ENCODE measurements around the gene GINS3. TPM values are rescaled to one million over a fixed set of nuclear protein-coding genes. Genes with fewer than 3 reads are reported as not detected.
"Not testable (repeated sequence)": the region's sequence is repeated elsewhere in the genome, so short reads cannot be mapped to it uniquely, and the experiment has no call there.

The GINS3 gene
- total RNA-seq, 1 experiment from 2014 or later, result 16.4 TPM

GRCh38 chr16:58393138-58393504, 850 bp downstream of the GINS3 start:
- no peak overlapping the region for H2BK12ac ChIP-seq (ENCODE audit: insufficient read length, low read depth, low read length)
- no peak overlapping the region for H3K23ac ChIP-seq (ENCODE audit: insufficient read length, low read depth, low read length)
- no peak overlapping the region for H2BK15ac ChIP-seq (ENCODE audit: low read depth, low read length)
- TF ChIP-seq, protein P1, sequence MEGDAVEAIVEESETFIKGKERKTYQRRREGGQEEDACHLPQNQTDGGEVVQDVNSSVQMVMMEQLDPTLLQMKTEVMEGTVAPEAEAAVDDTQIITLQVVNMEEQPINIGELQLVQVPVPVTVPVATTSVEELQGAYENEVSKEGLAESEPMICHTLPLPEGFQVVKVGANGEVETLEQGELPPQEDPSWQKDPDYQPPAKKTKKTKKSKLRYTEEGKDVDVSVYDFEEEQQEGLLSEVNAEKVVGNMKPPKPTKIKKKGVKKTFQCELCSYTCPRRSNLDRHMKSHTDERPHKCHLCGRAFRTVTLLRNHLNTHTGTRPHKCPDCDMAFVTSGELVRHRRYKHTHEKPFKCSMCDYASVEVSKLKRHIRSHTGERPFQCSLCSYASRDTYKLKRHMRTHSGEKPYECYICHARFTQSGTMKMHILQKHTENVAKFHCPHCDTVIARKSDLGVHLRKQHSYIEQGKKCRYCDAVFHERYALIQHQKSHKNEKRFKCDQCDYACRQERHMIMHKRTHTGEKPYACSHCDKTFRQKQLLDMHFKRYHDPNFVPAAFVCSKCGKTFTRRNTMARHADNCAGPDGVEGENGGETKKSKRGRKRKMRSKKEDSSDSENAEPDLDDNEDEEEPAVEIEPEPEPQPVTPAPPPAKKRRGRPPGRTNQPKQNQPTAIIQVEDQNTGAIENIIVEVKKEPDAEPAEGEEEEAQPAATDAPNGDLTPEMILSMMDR (conservative IDR thresholded peaks at IDR 0.05), result no peak
- no peak overlapping the region for H3K14ac ChIP-seq (ENCODE audit: insufficient read depth, low read length)
- H4K20me1 ChIP-seq (ENCODE audit: control insufficient read depth, insufficient read depth, insufficient read length), result no peaks in the 10 kb centered on the region
- H2AK5ac ChIP-seq (ENCODE audit: insufficient read length, low read length), result no peak overlapping the region
- H4K8ac ChIP-seq (replicated peaks; ENCODE audit: insufficient read length, low read depth, low read length), result no peak overlapping the region
- Mint-ChIP-seq H3K9me3 (peaks cover 11 to 20% of the 10 kb centered on the region in 2 experiments), H3K27ac (peak overlapping the region in 1 of 3 experiments; percentile 100; a peak in 3 of 7 replicates), H3K36me3 (ENCODE audit: insufficient read depth in 1 of 3, low read depth in 3 of 3) (peaks cover 22 to 30% (median 25%) of the 10 kb centered on the region in 3 experiments), H3K4me1 (peaks cover 4% of the 10 kb centered on the region in 2 experiments; a peak in 3 of 4 replicates), H3K27me3 (ENCODE audit: low read depth) (peaks cover 44% of the 10 kb centered on the region), H3K4me3 (peak overlapping the region; percentile 98 to 100)
- no peak overlapping the region for H3K4ac ChIP-seq (ENCODE audit: low read depth, low read length)
- no peak overlapping the region for H4K91ac ChIP-seq (ENCODE audit: insufficient read length, low read depth, low read length)
- H3K4me2 ChIP-seq (ENCODE audit: insufficient read depth, insufficient read length, low read length), result peak overlapping the region; percentile 90
- no peaks in the 10 kb centered on the region for H3K4me1 ChIP-seq (ENCODE audit: insufficient read depth, low read length)
- no CpG with 5 or more reads among the region's 2 CpGs for WGBS (ENCODE audit: extremely low coverage, insufficient read length, low lambda C conversion rate)
- no peak overlapping the region for H3T11ph ChIP-seq (ENCODE audit: low read length)
- H2BK120ac ChIP-seq (ENCODE audit: low read depth, low read length, poor library complexity, severe bottlenecking), result no peak overlapping the region
- no peak overlapping the region for H3K56ac ChIP-seq (ENCODE audit: insufficient read length, low read depth, low read length)
- no peak overlapping the region for H2BK5ac ChIP-seq (ENCODE audit: insufficient read length, low read length)
- no peak overlapping the region for H2BK20ac ChIP-seq (ENCODE audit: low read depth, low read length, poor library complexity, severe bottlenecking)
- H3K79me2 ChIP-seq (ENCODE audit: insufficient read depth, low read length), result no peaks in the 10 kb centered on the region
- peak overlapping the region; percentile 21 for H3K9ac ChIP-seq (ENCODE audit: extremely low read depth, insufficient read length, low read length)
- H3K27me3 ChIP-seq (ENCODE audit: insufficient read depth, low read length), result peaks cover 2% of the 10 kb centered on the region; the same call in 1 of the 2 replicates
- no peaks in the 10 kb centered on the region for H3K9me3 ChIP-seq (ENCODE audit: control insufficient read depth, low read depth, low read length)
- no peak overlapping the region for H4K5ac ChIP-seq (ENCODE audit: insufficient read length, low read depth, low read length)
- no peaks in the 10 kb centered on the region for H3K79me1 ChIP-seq (ENCODE audit: insufficient read depth, low read depth, low read length, poor library complexity, severe bottlenecking)
- no peak overlapping the region for H3K18ac ChIP-seq (ENCODE audit: insufficient read length, low read depth, low read length)
- DNase-seq, result no peak
- H3K23me2 ChIP-seq (ENCODE audit: insufficient read length, low read depth, low read length, poor library complexity, severe bottlenecking), result no peaks in the 10 kb centered on the region
- H3K27ac ChIP-seq (ENCODE audit: insufficient read length, low read depth, low read length), result no peak overlapping the region
- H2AFZ ChIP-seq (ENCODE audit: low read length), result no peak overlapping the region

DNA sequence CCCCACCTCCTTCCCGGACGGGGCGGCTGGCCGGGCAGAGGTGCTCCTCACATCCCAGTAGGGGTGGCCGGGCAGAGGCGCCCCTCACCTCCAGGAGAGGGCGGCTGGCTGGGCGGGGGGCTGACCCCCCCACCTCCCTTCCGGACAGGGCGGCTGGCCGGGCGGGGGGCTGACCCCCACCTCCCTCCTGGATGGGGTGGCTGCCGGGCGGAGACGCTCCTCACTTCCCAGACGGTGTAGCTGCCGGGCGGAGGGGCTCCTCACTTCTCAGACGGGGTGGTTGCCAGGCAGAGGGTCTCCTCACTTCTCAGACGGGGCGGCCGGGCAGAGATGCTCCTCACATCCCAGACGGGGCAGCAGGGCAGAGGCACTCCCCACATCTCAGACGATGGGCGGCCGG, 4.6 kb downstream of the GINS3 start:
- not testable (repeated sequence) for H2BK12ac ChIP-seq (ENCODE audit: insufficient read length, low read depth, low read length); H3K9ac ChIP-seq (ENCODE audit: extremely low read depth, insufficient read length, low read length); H3K23me2 ChIP-seq (ENCODE audit: insufficient read length, low read depth, low read length, poor library complexity, severe bottlenecking); H3K27me3 Mint-ChIP-seq (ENCODE audit: low read depth); H3K4me1 ChIP-seq (ENCODE audit: insufficient read depth, low read length); H2AK5ac ChIP-seq (ENCODE audit: insufficient read length, low read length); H3K79me2 ChIP-seq (ENCODE audit: insufficient read depth, low read length); H2AFZ ChIP-seq (ENCODE audit: low read length); H3K27ac Mint-ChIP-seq; H3K4me2 ChIP-seq (ENCODE audit: insufficient read depth, insufficient read length, low read length); H3K14ac ChIP-seq (ENCODE audit: insufficient read depth, low read length); H4K5ac ChIP-seq (ENCODE audit: insufficient read length, low read depth, low read length); H3K4me3 Mint-ChIP-seq; H3K27me3 ChIP-seq (ENCODE audit: insufficient read depth, low read length); H2BK120ac ChIP-seq (ENCODE audit: low read depth, low read length, poor library complexity, severe bottlenecking); H4K91ac ChIP-seq (ENCODE audit: insufficient read length, low read depth, low read length); H3K23ac ChIP-seq (ENCODE audit: insufficient read length, low read depth, low read length); H2BK20ac ChIP-seq (ENCODE audit: low read depth, low read length, poor library complexity, severe bottlenecking); H4K8ac ChIP-seq (replicated peaks; ENCODE audit: insufficient read length, low read depth, low read length); H3K27ac ChIP-seq (ENCODE audit: insufficient read length, low read depth, low read length); H2BK5ac ChIP-seq (ENCODE audit: insufficient read length, low read length); H3K4me1 Mint-ChIP-seq; H3K79me1 ChIP-seq (ENCODE audit: insufficient read depth, low read depth, low read length, poor library complexity, severe bottlenecking); H3K9me3 ChIP-seq (ENCODE audit: control insufficient read depth, low read depth, low read length); DNase-seq; H3K56ac ChIP-seq (ENCODE audit: insufficient read length, low read depth, low read length); H3K18ac ChIP-seq (ENCODE audit: insufficient read length, low read depth, low read length); H4K20me1 ChIP-seq (ENCODE audit: control insufficient read depth, insufficient read depth, insufficient read length); H2BK15ac ChIP-seq (ENCODE audit: low read depth, low read length); H3T11ph ChIP-seq (ENCODE audit: low read length); H3K4ac ChIP-seq (ENCODE audit: low read depth, low read length)
- Mint-ChIP-seq H3K36me3 (ENCODE audit: insufficient read depth in 1 of 3, low read depth in 3 of 3) (peaks cover 39 to 50% (median 45%) of the 10 kb centered on the region in 3 experiments), H3K9me3 (peaks cover 14 to 16% of the 10 kb centered on the region in 2 experiments)
- WGBS (ENCODE audit: extremely low coverage, insufficient read length, low lambda C conversion rate), result no CpG with 5 or more reads among the region's 26 CpGs
